SK-MEL-5 (cell line): Measurements from ENCODE around the gene CCDC30. TPM values are rescaled to one million over a fixed set of nuclear protein-coding genes. Genes with fewer than 3 reads are reported as not detected.
"Not testable (repeated sequence)": the region's sequence is repeated elsewhere in the genome, so short reads cannot be mapped to it uniquely, and the experiment has no call there.

Experiments used
- DNase-seq: peaks from one replicate; pipeline ENCODE4 v3.0.0-alpha.2; 2016; ENCODE audit warnings: low read depth, low spot score
- in situ Hi-C: cut with HindIII; loops from 2 replicates; pipeline ENCODE4 v1.10.0; 2016; ENCODE audit warnings: low sequenced_read_pairs, high pct_unique_total_duplicates, low pct_unique_long_range_greater_than_20kb
- total RNA-seq: library from RNA; depleted of rRNA; stranded (reverse); fragments of >200 nt; shearing (Covaris generic); gene quantifications from 2 replicates; pipeline ENCODE4 v1.2.3, GENCODE V29; 2014

CCDC30 gene
- total RNA-seq, 1 experiment from 2014 or later = 1.5 TPM

- DNase-seq = no peak
- in situ Hi-C loops = no loop called here
These were observed 28.7 kb upstream of the CCDC30 start for GRCh38 chr1:42434340-42434739.

DNA sequence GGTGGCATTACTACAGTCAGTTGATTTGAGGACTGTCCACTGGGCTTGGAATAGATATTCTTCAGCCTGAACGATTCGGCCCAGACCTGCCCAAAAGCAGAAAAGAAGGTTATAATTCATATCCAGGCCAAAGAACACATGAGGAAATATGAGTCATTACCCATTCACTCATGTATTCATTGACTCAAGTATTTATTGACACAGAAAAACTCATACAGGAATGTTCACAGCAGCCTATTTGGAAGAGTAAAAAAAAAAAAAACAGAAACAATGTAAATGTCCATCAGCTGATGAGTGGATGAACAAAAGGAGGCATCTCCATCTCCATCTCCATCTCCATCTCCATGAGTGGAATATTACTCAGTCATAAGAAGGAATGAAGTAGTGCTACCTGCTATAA lies 23.1 kb upstream of the CCDC30 start:
- in situ Hi-C loops = no loop called here
- DNase-seq = no peak

- no peak for DNase-seq
- in situ Hi-C loops = no loop called here
These were observed 20.4 kb upstream of the CCDC30 start for GRCh38 chr1:42442662-42443061.

DNA sequence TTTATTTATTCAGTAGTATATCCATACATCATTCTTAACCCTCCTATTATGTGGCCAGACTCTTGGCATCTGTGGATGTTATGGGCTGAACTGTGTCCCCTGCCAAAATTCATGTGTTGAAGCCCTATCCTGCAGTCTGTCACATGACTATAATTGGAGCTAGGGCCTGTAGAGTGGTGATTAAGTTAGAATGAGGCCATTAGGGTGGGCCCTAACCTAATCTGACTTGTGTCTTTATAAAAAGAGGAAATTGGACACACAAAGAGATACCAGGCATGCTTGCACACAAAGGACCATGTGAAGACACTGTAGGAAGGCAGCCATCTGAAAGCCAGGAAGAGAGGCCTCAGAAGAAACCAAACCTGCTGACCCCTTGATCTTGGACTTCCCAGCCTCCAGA lies 13.8 kb upstream of the CCDC30 start:
- in situ Hi-C loops = no loop called here
- DNase-seq = no peak

DNA sequence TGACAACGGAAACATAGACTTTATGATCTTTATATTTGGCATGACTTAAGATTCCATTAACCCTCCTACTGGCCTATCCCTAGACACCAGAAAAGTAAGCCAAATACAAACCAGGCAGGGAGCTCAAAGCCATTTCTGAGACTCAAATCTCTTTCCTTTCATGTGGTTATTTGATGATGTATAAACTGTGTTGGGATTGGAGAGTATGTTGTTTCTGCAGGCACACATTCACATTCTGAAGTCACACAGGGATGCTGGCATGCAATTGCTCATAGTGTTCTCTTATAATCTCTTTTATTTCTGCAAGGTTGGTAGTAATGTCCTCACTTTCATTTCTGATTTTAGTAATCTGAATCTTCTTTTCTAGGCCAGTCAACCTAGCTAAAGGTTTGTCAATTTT lies 13.0 kb upstream of the CCDC30 start:
- no peak for DNase-seq
- in situ Hi-C loops = no loop called here

DNA sequence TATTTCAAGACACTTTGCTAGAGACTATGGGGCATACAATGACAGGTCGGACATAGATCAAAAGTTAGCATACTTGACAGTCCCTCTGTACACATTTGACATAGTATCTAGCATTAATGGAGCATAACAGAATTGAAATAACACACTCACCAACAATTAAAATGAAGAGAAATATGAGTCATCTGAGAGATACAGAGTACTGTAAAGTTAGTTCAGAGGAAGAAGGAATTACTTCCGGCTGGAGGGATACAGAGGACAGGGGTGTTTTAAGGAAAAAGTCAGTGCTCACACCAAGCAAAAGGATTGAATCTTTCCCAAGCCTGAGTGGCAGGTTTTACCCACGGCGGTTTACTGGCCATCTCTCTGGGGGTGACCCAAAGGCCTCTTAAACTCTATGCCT lies 9.7 kb upstream of the CCDC30 start:
- no peak for DNase-seq
- in situ Hi-C loops = no loop called here

GRCh38 chr1:42454403-42454802 lies 8.7 kb upstream of the CCDC30 start:
- no peak for DNase-seq
- in situ Hi-C loops = no loop called here

- DNase-seq = peak; percentile 83
- in situ Hi-C loops = no loop called here
These were observed 6.9 kb upstream of the CCDC30 start, which contains the start of the genes PPCS and ZMYND12 for GRCh38 chr1:42456010-42456753. Gene PPCS, plus strand, starts transcription at chr1:42456543. Its CDS starts 23 bp downstream, at chr1:42456566. Gene ZMYND12, minus strand, starts transcription at chr1:42456022. Its CDS starts 25 bp downstream, at chr1:42455997.

- in situ Hi-C loops = no loop called here
- DNase-seq = peak; percentile 46
These were observed 6.4 kb upstream of the CCDC30 start for GRCh38 chr1:42456754-42457089.

DNA sequence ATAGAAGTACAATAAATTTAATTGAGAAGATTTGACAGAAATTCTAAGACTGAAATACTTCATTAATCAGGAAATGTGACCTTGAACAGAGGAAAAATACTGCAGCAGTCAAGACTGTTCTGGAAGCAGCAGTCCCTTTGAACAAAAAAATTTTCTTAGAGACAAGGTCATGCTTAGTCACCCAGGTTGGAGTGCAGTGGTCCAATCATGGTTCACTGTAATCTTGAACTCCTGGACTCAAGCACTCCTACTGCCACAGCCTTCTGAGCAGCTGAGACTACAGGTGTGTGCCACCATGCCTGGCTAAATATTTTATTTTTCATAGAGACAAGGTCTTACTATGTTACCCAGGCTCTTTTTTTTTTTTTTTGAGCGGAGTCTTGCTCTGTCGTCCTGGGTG lies 1.9 kb upstream of the CCDC30 start:
- no peak for DNase-seq
- in situ Hi-C loops = no loop called here

DNA sequence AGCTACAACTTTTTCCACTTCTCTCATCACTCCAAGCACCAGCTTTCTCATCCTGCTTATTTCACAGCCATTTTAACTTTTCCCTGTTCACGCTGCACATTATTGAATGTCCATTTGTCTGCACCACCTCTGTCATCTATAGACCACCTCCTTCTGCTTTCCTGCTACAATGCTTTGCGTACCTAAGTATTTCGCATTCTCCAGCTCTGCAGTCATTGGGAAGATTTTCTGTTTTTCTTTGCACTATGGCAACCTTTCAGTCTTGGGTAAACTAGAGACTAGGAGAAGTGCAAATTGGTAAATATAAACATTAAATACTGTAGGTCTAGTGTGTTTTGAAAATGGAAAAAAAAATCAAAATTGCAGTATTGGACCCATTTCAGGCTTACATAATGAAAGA lies 835 bp downstream of the CCDC30 start:
- no peak for DNase-seq
- in situ Hi-C loops = no loop called here

DNA sequence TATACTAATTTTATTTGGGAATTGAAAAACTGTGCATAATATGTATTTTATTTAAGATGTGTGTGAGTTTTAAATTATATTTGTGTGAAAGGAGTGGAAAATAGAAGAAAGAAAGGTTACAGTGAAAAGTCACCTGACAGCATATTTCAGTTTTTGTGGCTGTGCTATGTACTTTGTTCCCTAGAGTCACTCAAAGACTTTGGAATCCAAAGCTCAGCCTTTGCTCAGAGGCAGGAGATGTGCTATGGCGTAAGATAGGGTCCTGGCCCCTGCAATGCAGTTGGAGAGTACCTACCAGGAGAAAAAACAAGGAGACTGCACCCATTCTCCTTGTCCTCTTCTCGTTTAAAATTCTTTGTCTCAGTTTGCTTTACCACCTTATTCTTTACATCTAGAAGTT lies 2.9 kb downstream of the CCDC30 start:
- in situ Hi-C loops = no loop called here

GRCh38 chr1:42469727-42470126 lies 6.6 kb downstream of the CCDC30 start:
- in situ Hi-C loops = no loop called here
- no peak for DNase-seq

More for the DNA sequence above, 2.9 kb downstream of the CCDC30 start:
- no peak for DNase-seq

DNA sequence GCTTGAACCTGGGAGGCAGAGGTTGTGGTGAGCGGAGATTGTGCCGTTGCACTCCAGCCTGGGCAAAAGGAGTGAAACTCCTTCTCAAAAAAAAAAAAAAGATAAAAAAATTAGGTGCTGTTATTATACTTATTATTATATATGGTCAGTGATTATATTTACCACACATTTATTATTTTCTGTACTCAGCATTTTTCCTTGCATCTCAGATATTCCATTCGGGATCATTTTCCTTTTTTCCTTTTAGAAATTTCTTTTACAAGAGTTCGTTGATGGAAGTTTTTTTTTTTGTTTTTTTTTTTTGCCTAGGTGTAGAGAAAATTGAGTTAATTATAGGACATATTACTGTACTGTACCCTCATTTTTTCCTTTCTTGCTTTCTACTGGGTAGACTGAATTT lies 13.5 kb downstream of the CCDC30 start:
- DNase-seq = no peak
- in situ Hi-C loops = no loop called here

DNA sequence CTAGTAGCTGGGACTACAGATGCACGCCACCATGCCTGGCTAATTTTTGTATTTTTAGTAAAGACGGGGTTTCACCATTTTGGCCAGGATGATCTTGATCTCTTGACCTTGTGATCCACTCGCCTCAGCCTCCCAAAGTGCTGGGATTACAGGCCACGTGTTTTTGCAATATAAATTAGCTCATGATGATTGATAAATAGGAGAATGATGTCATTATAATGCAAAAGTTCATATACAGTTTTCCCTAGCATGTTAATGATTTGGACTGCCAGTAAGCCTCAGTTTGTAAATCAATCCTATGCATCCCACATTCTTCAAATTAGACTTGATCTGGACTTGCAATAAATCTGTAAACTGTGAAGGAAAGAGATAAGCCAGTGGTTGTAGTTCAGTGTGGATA lies 14.3 kb downstream of the CCDC30 start:
- in situ Hi-C loops, DNase-seq: not testable (repeated sequence)

DNA sequence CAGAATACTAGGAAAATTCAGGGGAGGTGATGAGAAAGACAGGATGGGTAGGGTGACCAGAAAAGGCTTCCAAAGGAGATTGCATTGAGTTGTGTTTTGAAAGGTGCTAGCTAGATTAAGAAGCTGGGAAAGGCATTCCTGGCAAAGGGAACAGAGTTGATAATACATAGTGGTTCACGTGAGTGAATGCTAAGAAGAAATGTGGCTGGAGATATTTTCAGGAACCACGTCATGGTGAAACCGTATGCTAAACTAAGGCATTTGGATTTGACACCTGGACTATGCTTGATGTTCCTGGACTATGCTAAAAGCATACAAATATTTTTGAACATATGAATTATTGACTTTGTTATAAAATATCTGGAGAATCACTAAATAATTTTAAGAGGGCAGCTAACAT lies 14.7 kb downstream of the CCDC30 start:
- in situ Hi-C loops = no loop called here
- DNase-seq = no peak

- in situ Hi-C loops = no loop called here
- DNase-seq = peak; percentile 32
These were observed 16.5 kb downstream of the CCDC30 start for GRCh38 chr1:42479621-42480020.

GRCh38 chr1:42480921-42481320 lies 17.8 kb downstream of the CCDC30 start:
- in situ Hi-C loops = no loop called here
- DNase-seq = no peak

GRCh38 chr1:42482635-42483153 lies 19.6 kb downstream of the CCDC30 start:
- no peak for DNase-seq
- in situ Hi-C loops = no loop called here
